Endothelial cell of coronary artery (primary cell): ENCODE results near the gene CUL4B. TPM values are rescaled to one million over a fixed set of nuclear protein-coding genes. Genes with fewer than 3 reads are reported as not detected.

Experiments used
- total RNA-seq: library from RNA; depleted of rRNA; stranded (reverse); fragments of >200 nt; gene quantifications from 2 replicates; pipeline ENCODE4 v1.2.3, GENCODE V29; 2014

Gene CUL4B
- total RNA-seq = 33.8 and 50.1 TPM in 2 replicates

GRCh38 chrX:120560842-120561633, at the start of gene CUL4B:
CUL4B (minus strand) TSS chrX:120560962; CDS start chrX:120560638, 324 bp downstream.

GRCh38 chrX:120603707-120604360, 43.1 kb upstream of the CUL4B start, which contains the start of gene MCTS1:
MCTS1 (plus strand) TSS chrX:120604101; CDS start chrX:120604237, 136 bp downstream.

Other genes with a start within 250 kb of the CUL4B start
- under 0.01 TPM in 1 of 2 replicates, not detected in the other for gene TMEM255A, start 249.5 kb downstream of the CUL4B start, total RNA-seq
- not detected in 2 replicates for gene ATP1B4, start 198.9 kb downstream of the CUL4B start, total RNA-seq
- 80.4 and 121 TPM in 2 replicates for gene LAMP2, start 91.7 kb downstream of the CUL4B start, total RNA-seq
- gene MCTS1, start 43.1 kb upstream of the CUL4B start, total RNA-seq = 34.7 and 42.4 TPM in 2 replicates
- gene C1GALT1C1, start 69.1 kb upstream of the CUL4B start, total RNA-seq = 42.3 and 47.4 TPM in 2 replicates